Thoracic aorta (tissue), 2 donors: ENCODE measurements around the gene DPYD. TPM values are rescaled to one million over a fixed set of nuclear protein-coding genes. Genes with fewer than 3 reads are reported as not detected.

Source experiments
- ATAC-seq: fragments of 150-250 bp; one replicate; pipeline ENCODE4 v1.8.0; 2017; ENCODE audit warnings: low read depth; ENCODE audit not compliant: insufficient number of reproducible peaks, low FRiP score
- DNase-seq: peaks from one replicate; pipeline ENCODE4 v3.0.0-alpha.2; 2020; ENCODE audit warnings: low spot score
- H3K27ac ChIP-seq, 2 donors: fragments of 200-600 bp; sonication (generic); 1 replicate in 1 of 2; 2 replicates in 1 of 2; pipeline ENCODE4 v1.5.1; 2016; ENCODE audit warnings: mild to moderate bottlenecking in 2 of 2, moderate library complexity in 2 of 2
- H3K27me3 ChIP-seq: fragments of 200-600 bp; sonication (generic); replicated peaks from 2 replicates; pipeline ENCODE4 v1.6.0; 2016; ENCODE audit warnings: mild to moderate bottlenecking; ENCODE audit not compliant: insufficient read depth
- H3K36me3 ChIP-seq: fragments of 200-600 bp; sonication (generic); one replicate; pipeline ENCODE4 v1.5.1; 2016
- H3K4me1 ChIP-seq, 2 donors: fragments of 200-600 bp; sonication (generic); 1 replicate in 1 of 2; 2 replicates in 1 of 2; pipeline versions ENCODE4 v1.5.1 to v1.6.0; 2016; ENCODE audit warnings: low read depth in 2 of 2, mild to moderate bottlenecking in 1 of 2; ENCODE audit not compliant: control insufficient read depth in 1 of 2
- H3K4me3 ChIP-seq: fragments of 200-600 bp; sonication (generic); 2 replicates; pipeline ENCODE4 v1.5.1; 2016; ENCODE audit warnings: mild to moderate bottlenecking
- H3K9me3 ChIP-seq: fragments of 200-600 bp; sonication (generic); 2 replicates; pipeline ENCODE4 v1.5.1; 2016
- CTCF ChIP-seq: fragments of 200-600 bp; sonication (generic); IDR thresholded peaks from one replicate; pipeline ENCODE4 v1.5.1; 2019; ENCODE audit warnings: antibody characterized with exemption
- total RNA-seq, 2 donors: library from RNA; depleted of rRNA; stranded (reverse); fragments of >200 nt; gene quantifications; one replicate each; pipeline versions ENCODE4 v1.1.0 to v1.2.3, GENCODE V29; 2016

Gene DPYD
- total RNA-seq, 2 donors from 2014 or later: 29.1 to 44.2 TPM

GRCh38 chr1:97647776-97648175 lies 273.1 kb downstream of the DPYD start:
- Histone ChIP-seq H3K9me3 (peaks cover 3% of the 10 kb centered on the region), H3K4me1 (no peaks in the 10 kb centered on the region), H3K27me3 (no peaks in the 10 kb centered on the region), H3K27ac (no peak overlapping the region), H3K36me3 (no peaks in the 10 kb centered on the region), H3K4me3 (no peak overlapping the region)
- TF ChIP-seq CTCF: no peak
- no peak for ATAC-seq
- no peak for DNase-seq

- Histone ChIP-seq H3K9me3 (peaks cover 3% of the 10 kb centered on the region), H3K4me3 (no peak overlapping the region), H3K4me1 (no peaks in the 10 kb centered on the region), H3K27ac (no peak overlapping the region), H3K36me3 (no peaks in the 10 kb centered on the region), H3K27me3 (no peaks in the 10 kb centered on the region)
- no peak for TF ChIP-seq CTCF
- DNase-seq (no peak), ATAC-seq (no peak)
Observed at GRCh38 chr1:97646071-97646470, 274.8 kb downstream of the DPYD start.

GRCh38 chr1:97640677-97641076 lies 280.2 kb downstream of the DPYD start:
- H3K9me3 ChIP-seq: peaks cover 3% of the 10 kb centered on the region
- TF ChIP-seq CTCF: no peak
- H3K27ac ChIP-seq: no peak overlapping the region
- ATAC-seq: no peak
- DNase-seq: no peak
- H3K4me1 ChIP-seq: no peaks in the 10 kb centered on the region
- H3K27me3 ChIP-seq: no peaks in the 10 kb centered on the region
- no peaks in the 10 kb centered on the region for H3K36me3 ChIP-seq
- H3K4me3 ChIP-seq: no peak overlapping the region

GRCh38 chr1:97636941-97637340 lies 283.9 kb downstream of the DPYD start:
- Histone ChIP-seq H3K4me1 (peaks cover 0 to 11% of the 10 kb centered on the region in 2 donors), H3K9me3 (no peaks in the 10 kb centered on the region), H3K36me3 (no peaks in the 10 kb centered on the region), H3K27ac (no peak overlapping the region), H3K4me3 (no peak overlapping the region), H3K27me3 (no peaks in the 10 kb centered on the region)
- TF ChIP-seq CTCF: no peak
- ATAC-seq: no peak
- DNase-seq: no peak

- peaks cover 0 to 14% of the 10 kb centered on the region in 2 donors for H3K4me1 ChIP-seq
- TF ChIP-seq CTCF: no peak
- H3K4me3 ChIP-seq: no peak overlapping the region
- H3K36me3 ChIP-seq: no peaks in the 10 kb centered on the region
- no peaks in the 10 kb centered on the region for H3K27me3 ChIP-seq
- H3K27ac ChIP-seq: no peak overlapping the region
- ATAC-seq: no peak
- no peak for DNase-seq
- H3K9me3 ChIP-seq: no peaks in the 10 kb centered on the region
Observed at GRCh38 chr1:97634758-97635157, 286.1 kb downstream of the DPYD start.
